CD14-positive monocyte (primary cell): ENCODE measurements around the gene MINDY3. TPM values are rescaled to one million over a fixed set of nuclear protein-coding genes. Genes with fewer than 3 reads are reported as not detected.

Experiments used
- DNase-seq, 3 donors: peaks; one replicate each; pipeline ENCODE4 v3.0.0-alpha.2; 2011 to 2022
- H2AFZ ChIP-seq: 2 replicates; pipeline ENCODE4 v1.6.0; 2012; ENCODE audit warnings: mild to moderate bottlenecking, low read depth, low read length, inconsistent platforms; ENCODE audit not compliant: insufficient read depth, poor library complexity, severe bottlenecking
- H3K27ac ChIP-seq, 2 donors: 1 replicate in 1 of 2; 2 replicates in 1 of 2; pipeline ENCODE4 v1.5.1; 2012 to 2013; ENCODE audit warnings: low read length in 2 of 2, control low read depth in 1 of 2, inconsistent platforms in 1 of 2, low read depth in 1 of 2, mild to moderate bottlenecking in 1 of 2
- H3K27me3 ChIP-seq, 2 donors: one replicate each; pipeline versions ENCODE4 v1.6.0 to v1.6.1; 2011 to 2013; ENCODE audit warnings: low read length in 2 of 2; ENCODE audit not compliant: control insufficient read depth in 2 of 2, insufficient read depth in 2 of 2
- H3K36me3 ChIP-seq, 2 donors: replicated peaks in 1 of 2; 1 replicate in 1 of 2; 2 replicates in 1 of 2; pipeline versions ENCODE4 v1.5.1 to v1.6.1; 2012 to 2013; ENCODE audit warnings: low read length in 2 of 2, control low read depth in 1 of 2, inconsistent platforms in 1 of 2, mild to moderate bottlenecking in 1 of 2; ENCODE audit not compliant: insufficient read depth in 2 of 2, control insufficient read depth in 1 of 2
- H3K4me1 ChIP-seq, 2 donors: 1 replicate in 1 of 2; 2 replicates in 1 of 2; pipeline versions ENCODE4 v1.5.1 to v1.6.1; 2012 to 2013; ENCODE audit warnings: low read length in 2 of 2, control low read depth in 1 of 2, inconsistent platforms in 1 of 2, mild to moderate bottlenecking in 1 of 2, moderate library complexity in 1 of 2; ENCODE audit not compliant: insufficient read depth in 2 of 2, control insufficient read depth in 1 of 2
- H3K4me2 ChIP-seq: replicated peaks from 2 replicates; pipeline ENCODE3; 2012; ENCODE audit warnings: low read length, moderate library complexity, mild to moderate bottlenecking; ENCODE audit not compliant: poor library complexity, severe bottlenecking; ENCODE audit errors: extremely low read depth
- H3K4me3 ChIP-seq, 3 experiments: fragments of 200-600 bp in 1 of 3; sonication (generic) in 1 of 3; replicated peaks in 1 of 3; 1 replicate in 2 of 3; 2 replicates in 1 of 3; pipeline ENCODE4 v1.5.1; 2011 to 2013; ENCODE audit warnings: low read length in 3 of 3, mild to moderate bottlenecking in 3 of 3, control low read depth in 2 of 3, low read depth in 2 of 3, inconsistent platforms in 1 of 3, moderate library complexity in 1 of 3
- H3K79me2 ChIP-seq: 2 replicates; pipeline ENCODE4 v1.6.0; 2012; ENCODE audit warnings: mild to moderate bottlenecking, control low read depth, inconsistent platforms, low read length, moderate library complexity; ENCODE audit not compliant: insufficient read depth
- H3K9ac ChIP-seq: 2 replicates; pipeline ENCODE4 v1.6.0; 2017; ENCODE audit warnings: low read length, mild to moderate bottlenecking; ENCODE audit not compliant: insufficient read depth, poor library complexity, severe bottlenecking
- H3K9me3 ChIP-seq, 2 donors: replicated peaks in 1 of 2; 1 replicate in 1 of 2; 2 replicates in 1 of 2; pipeline versions ENCODE4 v1.5.1 to v1.6.1; 2012 to 2013; ENCODE audit warnings: low read length in 2 of 2, control low read depth in 1 of 2; ENCODE audit not compliant: control insufficient read depth in 1 of 2, insufficient read depth in 1 of 2
- H4K20me1 ChIP-seq: 2 replicates; pipeline ENCODE4 v1.6.0; 2012; ENCODE audit warnings: mild to moderate bottlenecking, low read length, control low read depth, moderate library complexity; ENCODE audit not compliant: insufficient read depth
- H3K27ac Mint-ChIP-seq, 7 donors: one replicate each; pipeline ENCODE4 v1.8.0; 2020; ENCODE audit warnings: mild to moderate bottlenecking in 7 of 7, mixed read lengths in 7 of 7, moderate library complexity in 6 of 7, inconsistent platforms in 2 of 7
- H3K27me3 Mint-ChIP-seq, 3 donors: one replicate each; pipeline ENCODE4 v1.8.0; 2021 to 2022; ENCODE audit warnings: low read depth in 3 of 3, mild to moderate bottlenecking in 3 of 3, mixed read lengths in 3 of 3, moderate library complexity in 3 of 3, inconsistent platforms in 1 of 3
- H3K36me3 Mint-ChIP-seq, 2 donors: one replicate each; pipeline ENCODE4 v1.8.0; 2020; ENCODE audit warnings: mixed read lengths in 2 of 2, inconsistent platforms in 1 of 2, mild to moderate bottlenecking in 1 of 2
- H3K4me1 Mint-ChIP-seq: one replicate; pipeline ENCODE4 v1.8.0; 2020; ENCODE audit warnings: mild to moderate bottlenecking, mixed read lengths
- H3K4me3 Mint-ChIP-seq, 2 donors: one replicate each; pipeline ENCODE4 v1.8.0; 2020; ENCODE audit warnings: mild to moderate bottlenecking in 2 of 2, mixed read lengths in 2 of 2, moderate library complexity in 1 of 2
- H3K9me3 Mint-ChIP-seq, 7 donors: one replicate each; pipeline ENCODE4 v1.8.0; 2020 to 2022; ENCODE audit warnings: mixed read lengths in 7 of 7, mild to moderate bottlenecking in 6 of 7, moderate library complexity in 6 of 7, inconsistent platforms in 2 of 7
- CTCF ChIP-seq: fragments of 200-600 bp; IDR thresholded peaks from one replicate; pipeline ENCODE4 v1.8.0; 2022; ENCODE audit warnings: antibody characterized with exemption, mild to moderate bottlenecking
- WGBS: methylation state at CpG from one replicate; pipeline ENCODE4 v1.1.5; 2013; ENCODE audit warnings: missing lambda C conversion rate; ENCODE audit not compliant: insufficient coverage; 5-methylcytosine and 5-hydroxymethylcytosine counted together
- intact Hi-C, 2 donors: fragments of 100-400 bp; cut with micrococcal nuclease; formaldehyde crosslinking; loops; one replicate each; pipeline versions ENCODE4 v1.15.0 to v1.15.1; 2023
- polyA plus RNA-seq, 3 donors: library from polyadenylated mRNA; depleted of rRNA in 1 of 3; unstranded in 2 of 3; stranded (reverse) in 1 of 3; fragments of 300-500 nt in 2 of 3; fragments of >200 nt in 1 of 3; fragmentation: Illumina TruSeq in 2 of 3; gene quantifications; 1 replicate in 2 of 3; 2 replicates in 1 of 3; pipeline ENCODE4 v1.2.3, GENCODE V29; 2012 to 2021

The MINDY3 gene
- polyA plus RNA-seq, 3 donors: 2.4 to 14.8 (median 4.4) TPM

GRCh38 chr10:15794569-15794968 is 65.7 kb downstream of the MINDY3 start:
- no peak overlapping the region for H3K9ac ChIP-seq

GRCh38 chr10:15793664-15794063 is 66.6 kb downstream of the MINDY3 start:
- Histone ChIP-seq H3K36me3 (peaks cover 36 to 70% of the 10 kb centered on the region in 2 donors), H3K4me1 (no peaks in the 10 kb centered on the region), H3K4me2 (no peak overlapping the region), H3K9me3 (no peaks in the 10 kb centered on the region), H3K9ac (no peak overlapping the region), H3K4me3 (no peak overlapping the region), H3K27ac (no peak overlapping the region), H2AFZ (no peak overlapping the region), H3K27me3 (no peaks in the 10 kb centered on the region), H3K79me2 (no peaks in the 10 kb centered on the region), H4K20me1 (no peaks in the 10 kb centered on the region)
- no peak for DNase-seq
- Mint-ChIP-seq H3K27me3 (no peaks in the 10 kb centered on the region), H3K27ac (no peak overlapping the region), H3K4me3 (no peak overlapping the region), H3K4me1 (no peaks in the 10 kb centered on the region), H3K36me3 (peaks cover 50 to 53% of the 10 kb centered on the region in 2 donors), H3K9me3 (no peaks in the 10 kb centered on the region)
- no CpG with 5 or more reads among the region's 5 CpGs for WGBS
- intact Hi-C loops: no loop called here
- no peak for TF ChIP-seq CTCF

More at GRCh38 chr10:15794569-15794968, 65.7 kb downstream of the MINDY3 start:
- H3K27me3 Mint-ChIP-seq: no peaks in the 10 kb centered on the region
- no peaks in the 10 kb centered on the region for H3K4me1 ChIP-seq
- H3K4me3 ChIP-seq: no peak overlapping the region
- H3K36me3 Mint-ChIP-seq: peaks cover 44 to 48% of the 10 kb centered on the region in 2 donors
- H3K27ac ChIP-seq: no peak overlapping the region
- H3K27ac Mint-ChIP-seq: no peak overlapping the region
- no peaks in the 10 kb centered on the region for H3K79me2 ChIP-seq
- H3K4me3 Mint-ChIP-seq: no peak overlapping the region
- intact Hi-C loops: no loop called here
- no peak for TF ChIP-seq CTCF
- H3K27me3 ChIP-seq: no peaks in the 10 kb centered on the region
- no peaks in the 10 kb centered on the region for H4K20me1 ChIP-seq
- no peaks in the 10 kb centered on the region for H3K9me3 ChIP-seq
- no peaks in the 10 kb centered on the region for H3K9me3 Mint-ChIP-seq
- peaks cover 30 to 63% of the 10 kb centered on the region in 2 donors for H3K36me3 ChIP-seq
- no peaks in the 10 kb centered on the region for H3K4me1 Mint-ChIP-seq
- H3K4me2 ChIP-seq: no peak overlapping the region
- no peak overlapping the region for H2AFZ ChIP-seq
- no peak for DNase-seq
